PC-3 (cell line): ENCODE measurements around the gene PNMA8A. TPM values are rescaled to one million over a fixed set of nuclear protein-coding genes. Genes with fewer than 3 reads are reported as not detected.

Experiments
- ATAC-seq: fragments of 200-7000 bp; cut with Tn5 transposase; 2 replicates; pipeline ENCODE4 v1.9.1; 2020; ENCODE audit warnings: mild to moderate bottlenecking, moderate library complexity
- BruUV-seq: library from RNA; stranded (reverse); fragments of 400-500 nt; replicated peaks from 2 replicates; lab custom pipeline; 2021; lab: Mats Ljungman, UMichigan
- CTCF ChIA-PET: fragments of 300-600 bp; sonication (Branson Sonifier 250); formaldehyde crosslinking; loops from one replicate; lab custom pipeline; 2022; ENCODE audit warnings: antibody characterized with exemption; lab: Charles Lee
- POLR2A ChIA-PET: fragments of 300-600 bp; sonication (Branson Sonifier 250); formaldehyde crosslinking; loops from one replicate; lab custom pipeline; 2022; ENCODE audit warnings: antibody characterized with exemption; ENCODE audit not compliant: unreplicated experiment; lab: Charles Lee
- DNase-seq: peaks from one replicate; pipeline ENCODE4 v3.0.0-alpha.2; 2015
- H2AFZ ChIP-seq: fragments of 300-600 bp; sonication (generic); 2 replicates; pipeline ENCODE4 v1.6.0; 2016; ENCODE audit warnings: antibody characterized with exemption, low read length
- H3F3A ChIP-seq: fragments of 300-600 bp; sonication (generic); one replicate; pipeline ENCODE4 v1.6.0; 2017; ENCODE audit warnings: antibody characterized with exemption, low read length, control low read depth, mild to moderate bottlenecking; ENCODE audit not compliant: unreplicated experiment
- H3K27ac ChIP-seq: fragments of 300-600 bp; sonication (generic); 2 replicates; pipeline ENCODE4 v1.5.1; 2016; ENCODE audit warnings: mild to moderate bottlenecking, low read length
- H3K27me3 ChIP-seq: fragments of 300-600 bp; sonication (generic); 2 replicates; pipeline ENCODE4 v1.6.1; 2016; ENCODE audit warnings: low read length, mixed read lengths
- H3K36me3 ChIP-seq: fragments of 300-600 bp; sonication (generic); 2 replicates; pipeline ENCODE4 v1.6.1; 2016; ENCODE audit warnings: low read depth, mixed run types, low read length, mixed read lengths
- H3K4me1 ChIP-seq: fragments of 300-600 bp; sonication (generic); 2 replicates; pipeline ENCODE4 v1.5.1; 2016; ENCODE audit warnings: low read length; ENCODE audit not compliant: insufficient read depth
- H3K4me2 ChIP-seq: fragments of 300-600 bp; sonication (generic); 2 replicates; pipeline ENCODE4 v1.6.0; 2016; ENCODE audit warnings: low read length
- H3K4me3 ChIP-seq: fragments of 300-600 bp; sonication (generic); 2 replicates; pipeline ENCODE4 v1.5.1; 2016; ENCODE audit warnings: mild to moderate bottlenecking, low read length, mixed read lengths
- H3K79me2 ChIP-seq: fragments of 300-600 bp; sonication (generic); 2 replicates; pipeline ENCODE4 v1.6.1; 2017; ENCODE audit warnings: low read length, mixed read lengths
- H3K9ac ChIP-seq: fragments of 300-600 bp; sonication (generic); 2 replicates; pipeline ENCODE4 v1.6.0; 2016; ENCODE audit warnings: mild to moderate bottlenecking, low read length
- H3K9me2 ChIP-seq: fragments of 300-600 bp; sonication (generic); replicated peaks from 2 replicates; pipeline ENCODE4 v1.6.1; 2016; ENCODE audit warnings: mixed run types, low read length, mixed read lengths
- H3K9me3 ChIP-seq: fragments of 300-600 bp; sonication (generic); 2 replicates; pipeline ENCODE4 v1.6.1; 2016; ENCODE audit warnings: low read length, mixed read lengths
- H4K20me1 ChIP-seq: fragments of 300-600 bp; sonication (generic); 2 replicates; pipeline ENCODE4 v1.6.1; 2016; ENCODE audit warnings: low read length, mixed read lengths
- CTCF ChIP-seq: fragments of 300-600 bp; sonication (generic); conservative IDR thresholded peaks from 2 replicates; pipeline ENCODE4 v1.5.1; 2017; ENCODE audit warnings: antibody characterized with exemption, low read depth, mild to moderate bottlenecking, low read length
- EZH2 ChIP-seq: fragments of 300-600 bp; sonication (generic); IDR thresholded peaks from one replicate; pipeline ENCODE4 v1.6.1; 2017; ENCODE audit warnings: antibody characterized with exemption, mild to moderate bottlenecking, low read length; ENCODE audit not compliant: unreplicated experiment
- EZH2phosphoT487 ChIP-seq: fragments of 300-600 bp; sonication (generic); IDR thresholded peaks from 2 replicates; pipeline ENCODE4 v1.6.1; 2018; ENCODE audit warnings: mild to moderate bottlenecking, antibody characterized with exemption, low read length, borderline replicate concordance
- intact Hi-C: fragments of 100-400 bp; cut with micrococcal nuclease; formaldehyde crosslinking; loops from 2 replicates; pipeline ENCODE4 v1.9.0; 2023
- total RNA-seq: library from RNA; depleted of rRNA; stranded (reverse); fragments of >200 nt; gene quantifications from 2 replicates; pipeline ENCODE4 v1.2.3, GENCODE V29; 2014

The PNMA8A gene
- total RNA-seq, 1 experiment from 2014 or later = not detected

DNA sequence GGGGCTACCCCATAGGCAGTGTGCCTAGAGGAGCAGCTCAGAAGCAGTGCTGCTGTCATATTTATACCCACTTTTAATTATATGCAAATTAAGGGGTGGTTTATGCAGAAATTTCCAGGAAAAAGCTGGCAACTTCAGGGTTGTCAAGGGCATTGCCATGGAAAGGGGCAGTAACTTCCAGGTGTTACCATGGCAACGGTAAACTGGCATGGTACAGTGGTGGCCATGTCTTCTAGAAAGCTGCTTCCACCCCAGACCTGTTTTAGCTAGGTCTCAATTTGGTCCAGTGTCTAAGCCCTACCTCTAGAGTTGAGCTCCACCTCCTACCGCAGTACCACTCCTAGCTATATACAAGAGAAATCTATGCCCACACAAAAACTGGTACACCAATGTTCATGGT lies 11.3 kb downstream of the PNMA8A start:
- intact Hi-C loops = no loop called here
- ChIA-PET POLR2A (no interaction called here), CTCF (no interaction called here)
- Histone ChIP-seq H3K36me3 (no peaks in the 10 kb centered on the region), H3K9ac (no peak overlapping the region), H3K4me2 (no peak overlapping the region), H3F3A (no peaks in the 10 kb centered on the region), H3K27me3 (no peaks in the 10 kb centered on the region), H2AFZ (no peak overlapping the region), H3K4me3 (no peak overlapping the region), H3K9me2 (no peaks in the 10 kb centered on the region), H3K9me3 (no peaks in the 10 kb centered on the region), H3K27ac (no peak overlapping the region), H3K79me2 (no peaks in the 10 kb centered on the region), H4K20me1 (no peaks in the 10 kb centered on the region), H3K4me1 (no peaks in the 10 kb centered on the region)
- DNase-seq (no peak), ATAC-seq (no peak)
- no peak for TF ChIP-seq EZH2
- TF ChIP-seq EZH2phosphoT487 = no peak
- TF ChIP-seq CTCF = no peak
- BruUV-seq = no TSS peak

- Histone ChIP-seq H2AFZ (no peak overlapping the region), H3K27ac (no peak overlapping the region), H3K27me3 (no peaks in the 10 kb centered on the region), H3K4me2 (no peak overlapping the region), H3K36me3 (no peaks in the 10 kb centered on the region), H3K9me3 (no peaks in the 10 kb centered on the region), H3K9me2 (no peaks in the 10 kb centered on the region), H3K9ac (no peak overlapping the region), H3F3A (no peaks in the 10 kb centered on the region), H4K20me1 (no peaks in the 10 kb centered on the region), H3K4me3 (no peak overlapping the region), H3K4me1 (no peaks in the 10 kb centered on the region), H3K79me2 (no peaks in the 10 kb centered on the region)
- TF ChIP-seq EZH2 (no peak), CTCF (no peak), EZH2phosphoT487 (no peak)
- CTCF ChIA-PET = no interaction called here
- no peak for DNase-seq
- ATAC-seq = no peak
- no TSS peak for BruUV-seq
- intact Hi-C loops = no loop called here
- POLR2A ChIA-PET = no interaction called here
These were observed 14.4 kb downstream of the PNMA8A start for GRCh38 chr19:46456930-46457329.

DNA sequence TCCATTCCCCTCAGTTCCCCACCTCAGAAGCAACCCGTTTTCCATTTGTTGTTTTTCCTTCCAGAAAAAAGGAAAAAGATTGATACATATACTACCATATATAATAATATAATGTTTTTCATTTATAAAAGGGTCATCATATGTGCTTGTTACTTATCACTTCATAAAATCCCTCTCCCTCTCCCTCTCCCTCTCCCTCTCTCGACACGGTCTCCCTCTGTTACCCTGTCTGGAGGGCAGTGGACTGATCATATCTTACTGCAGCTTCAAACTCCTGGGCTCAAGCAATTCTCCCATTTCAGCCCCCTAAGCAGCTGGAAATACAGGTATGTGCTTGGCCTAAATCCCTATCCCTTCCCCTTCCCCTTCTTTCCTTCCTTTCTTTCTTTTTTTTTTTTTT lies 17.1 kb downstream of the PNMA8A start:
- Histone ChIP-seq H3K9me2 (no peaks in the 10 kb centered on the region), H3F3A (no peaks in the 10 kb centered on the region), H3K9ac (no peak overlapping the region), H3K4me3 (no peak overlapping the region), H3K27me3 (no peaks in the 10 kb centered on the region), H3K36me3 (no peaks in the 10 kb centered on the region), H3K4me2 (no peak overlapping the region), H3K9me3 (no peaks in the 10 kb centered on the region), H2AFZ (no peak overlapping the region), H3K27ac (no peak overlapping the region), H3K4me1 (no peaks in the 10 kb centered on the region), H4K20me1 (no peaks in the 10 kb centered on the region), H3K79me2 (no peaks in the 10 kb centered on the region)
- intact Hi-C loops = no loop called here
- no peak for ATAC-seq
- no TSS peak for BruUV-seq
- DNase-seq = no peak
- TF ChIP-seq EZH2 (no peak), CTCF (no peak), EZH2phosphoT487 (no peak)
- ChIA-PET CTCF (no interaction called here), POLR2A (no interaction called here)
